GM12801 (cell line): ENCODE results near the gene ARMC6.

ENCODE experiments used
- CTCF ChIP-seq: IDR thresholded peaks from one replicate; pipeline ENCODE4 v1.5.1; 2011; ENCODE audit warnings: control low read depth; ENCODE audit not compliant: insufficient read length; ENCODE audit errors: extremely low read depth

Gene ARMC6

GRCh38 chr19:19022380-19022961, 10.9 kb upstream of the ARMC6 start:
- TF ChIP-seq CTCF, result no peak

GRCh38 chr19:19025861-19026260, 7.5 kb upstream of the ARMC6 start:
- no peak for TF ChIP-seq CTCF

GRCh38 chr19:19026299-19026971, 7.0 kb upstream of the ARMC6 start:
- no peak for TF ChIP-seq CTCF

GRCh38 chr19:19027228-19027627, 6.2 kb upstream of the ARMC6 start:
- no peak for TF ChIP-seq CTCF

GRCh38 chr19:19028526-19028925, 4.9 kb upstream of the ARMC6 start:
- TF ChIP-seq CTCF, result no peak

GRCh38 chr19:19031891-19032290, 1.5 kb upstream of the ARMC6 start:
- no peak for TF ChIP-seq CTCF

- no peak for TF ChIP-seq CTCF
Measured at GRCh38 chr19:19032420-19033175, 805 bp upstream of the ARMC6 start.
